Measurements from ENCODE around the gene CSNK1G3. TPM values are rescaled to one million over a fixed set of nuclear protein-coding genes. Genes with fewer than 3 reads are reported as not detected.
"Not testable (repeated sequence)": the region's sequence is repeated elsewhere in the genome, so short reads cannot be mapped to it uniquely, and the experiment has no call there.

CSNK1G3 gene
- 10 to 100 TPM; 39.5 to 39.9 TPM for total RNA-seq

GRCh38 chr5:123511648-123512605, at the start of gene CSNK1G3:
Gene CSNK1G3, plus strand, starts transcription at chr5:123512177. Its CDS starts 33,487 bp downstream, at chr5:123545664.
- ChIA-PET POLR2A (interaction anchor here (0.9 to 4.6 kb wide), 4 partner anchors 51 to 89 kb away, joined by 3 to 49 read pairs (median 7); partner anchors contain the start of gene CEP120), CTCF (interaction anchor here (0.9 to 5.7 kb wide), 2 partner anchors 90 to 93 kb away, joined by 3 to 26 read pairs; partner anchors contain the start of gene CEP120)

- POLR2A ChIA-PET, CTCF ChIA-PET: not testable (repeated sequence)
Measured at GRCh38 chr5:123466839-123467238, 45.1 kb upstream of the CSNK1G3 start.

GRCh38 chr5:123471385-123471784, 40.6 kb upstream of the CSNK1G3 start:
- CTCF ChIA-PET = interaction anchor here (0.6 kb wide), 1 partner anchor 36 kb away, joined by 3 read pairs; no protein-coding TSS in a partner anchor
- POLR2A ChIA-PET = no interaction called here

GRCh38 chr5:123472150-123472924, 39.6 kb upstream of the CSNK1G3 start:
- POLR2A ChIA-PET = no interaction called here

GRCh38 chr5:123474228-123474627, 37.7 kb upstream of the CSNK1G3 start:
- ChIA-PET CTCF (no interaction called here), POLR2A (no interaction called here)

More at GRCh38 chr5:123472150-123472924, 39.6 kb upstream of the CSNK1G3 start:
- CTCF ChIA-PET = interaction anchor here (0.5 kb wide), 1 partner anchor 668 kb away, joined by 3 read pairs; no protein-coding TSS in a partner anchor

GRCh38 chr5:123476731-123477130, 35.2 kb upstream of the CSNK1G3 start:
- POLR2A ChIA-PET = no interaction called here
- CTCF ChIA-PET = no interaction called here

- POLR2A ChIA-PET = no interaction called here
- CTCF ChIA-PET = no interaction called here
Measured at GRCh38 chr5:123478546-123478945, 33.4 kb upstream of the CSNK1G3 start.

GRCh38 chr5:123482258-123482657, 29.7 kb upstream of the CSNK1G3 start:
- ChIA-PET CTCF (no interaction called here), POLR2A (no interaction called here)

GRCh38 chr5:123483446-123484077, 28.4 kb upstream of the CSNK1G3 start:
- POLR2A ChIA-PET = no interaction called here
- CTCF ChIA-PET = interaction anchor here (0.5 kb wide), 1 partner anchor 59 kb away, joined by 5 read pairs; no protein-coding TSS in a partner anchor

- ChIA-PET CTCF (no interaction called here), POLR2A (no interaction called here)
Measured at GRCh38 chr5:123485275-123485674, 26.7 kb upstream of the CSNK1G3 start.

GRCh38 chr5:123486951-123487655, 24.9 kb upstream of the CSNK1G3 start:
- ChIA-PET CTCF (interaction anchor here (1.2 kb wide), 1 partner anchor 30 kb away, joined by 3 read pairs; no protein-coding TSS in a partner anchor), POLR2A (no interaction called here)

- POLR2A ChIA-PET = no interaction called here
- CTCF ChIA-PET = no interaction called here
Measured at GRCh38 chr5:123490974-123491373, 21.0 kb upstream of the CSNK1G3 start.

- CTCF ChIA-PET, POLR2A ChIA-PET: not testable (repeated sequence)
Measured at GRCh38 chr5:123495211-123495610, 16.8 kb upstream of the CSNK1G3 start.

- POLR2A ChIA-PET = no interaction called here
Measured at GRCh38 chr5:123496892-123497291, 15.1 kb upstream of the CSNK1G3 start.

GRCh38 chr5:123500471-123500870, 11.5 kb upstream of the CSNK1G3 start:
- POLR2A ChIA-PET = no interaction called here
- CTCF ChIA-PET = no interaction called here

More at GRCh38 chr5:123496892-123497291, 15.1 kb upstream of the CSNK1G3 start:
- CTCF ChIA-PET = interaction anchor here (0.7 kb wide), 1 partner anchor 953 kb away, joined by 4 read pairs; no protein-coding TSS in a partner anchor

GRCh38 chr5:123502120-123502519, 9.9 kb upstream of the CSNK1G3 start:
- ChIA-PET POLR2A (no interaction called here), CTCF (no interaction called here)

- ChIA-PET POLR2A (no interaction called here), CTCF (no interaction called here)
Measured at GRCh38 chr5:123503299-123503698, 8.7 kb upstream of the CSNK1G3 start.

GRCh38 chr5:123505633-123506032, 6.3 kb upstream of the CSNK1G3 start:
- POLR2A ChIA-PET = interaction anchor here (1.2 kb wide), 1 partner anchor 82 kb away, joined by 3 read pairs; the partner anchor contains the start of gene CEP120
- CTCF ChIA-PET = interaction anchor here (0.5 to 1.2 kb wide), 2 partner anchors 43 to 82 kb away, joined by 3 to 4 read pairs; partner anchors contain the start of gene CEP120

- ChIA-PET CTCF (no interaction called here), POLR2A (no interaction called here)
Measured at GRCh38 chr5:123508441-123508840, 3.5 kb upstream of the CSNK1G3 start.

Data from activated CD8-positive, alpha-beta memory T cell treated with anti-CD3 and anti-CD28 coated beads for 36 hours (primary cell).